GM20431 (cell line): ENCODE results near the gene DHDH.

Source experiments
- in situ Hi-C: fragments of 300-500 bp; cut with MseI, MboI; formaldehyde crosslinking; loops from one replicate; pipeline ENCODE4 v1.15.0; 2020; ENCODE audit warnings: low sequenced_read_pairs; ENCODE audit not compliant: unreplicated experiment

The DHDH gene

DNA sequence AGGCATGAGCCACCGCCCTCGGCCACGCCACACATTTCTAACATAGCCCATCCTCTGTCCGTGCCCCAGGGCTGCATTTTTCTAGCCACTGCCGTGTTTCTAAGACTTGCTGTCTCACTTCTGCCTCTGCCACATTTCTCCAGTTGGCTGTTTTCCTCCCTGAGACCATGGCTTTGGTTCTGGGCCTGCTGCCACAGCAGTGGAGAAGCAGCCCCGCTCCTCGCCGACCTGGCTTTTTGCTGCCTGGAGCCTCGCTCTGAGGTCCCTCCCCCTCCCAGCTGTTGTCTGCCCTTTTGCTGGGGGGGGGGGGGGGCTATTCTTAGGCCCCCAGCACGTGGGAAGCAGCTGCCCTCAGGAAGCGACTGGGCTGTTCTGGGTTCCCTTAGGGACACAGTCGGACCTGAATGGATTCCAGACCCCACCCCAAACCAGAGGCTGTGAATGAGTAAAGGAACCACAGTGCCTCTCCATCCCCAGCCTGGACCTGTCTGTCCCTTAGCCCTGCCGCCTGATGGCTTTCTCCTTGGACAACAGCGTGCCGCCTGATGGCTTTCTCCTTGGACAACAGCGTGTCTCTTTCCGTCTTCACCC is 56.3 kb downstream of the DHDH start:
- in situ Hi-C loops = no loop called here

DNA sequence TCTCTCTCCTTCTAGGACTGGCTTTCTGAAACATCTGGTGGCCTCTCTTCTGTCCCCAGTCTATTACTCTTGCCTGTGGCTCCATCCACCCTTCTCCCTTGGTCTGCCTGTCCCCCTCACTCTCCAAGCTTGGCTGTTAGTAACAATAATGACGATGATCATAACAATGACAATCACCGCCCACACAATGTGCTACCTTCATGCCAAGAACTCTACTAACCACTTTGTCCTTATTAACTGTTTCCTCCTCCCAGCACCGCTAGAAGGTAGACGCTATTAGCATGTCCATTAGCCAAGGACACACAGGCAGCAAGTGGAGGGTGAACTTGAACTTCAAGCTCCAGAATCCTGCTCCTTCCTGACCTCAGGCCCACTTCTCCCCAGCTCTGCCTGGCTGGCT is 56.9 kb downstream of the DHDH start:
- in situ Hi-C loops = no loop called here

DNA sequence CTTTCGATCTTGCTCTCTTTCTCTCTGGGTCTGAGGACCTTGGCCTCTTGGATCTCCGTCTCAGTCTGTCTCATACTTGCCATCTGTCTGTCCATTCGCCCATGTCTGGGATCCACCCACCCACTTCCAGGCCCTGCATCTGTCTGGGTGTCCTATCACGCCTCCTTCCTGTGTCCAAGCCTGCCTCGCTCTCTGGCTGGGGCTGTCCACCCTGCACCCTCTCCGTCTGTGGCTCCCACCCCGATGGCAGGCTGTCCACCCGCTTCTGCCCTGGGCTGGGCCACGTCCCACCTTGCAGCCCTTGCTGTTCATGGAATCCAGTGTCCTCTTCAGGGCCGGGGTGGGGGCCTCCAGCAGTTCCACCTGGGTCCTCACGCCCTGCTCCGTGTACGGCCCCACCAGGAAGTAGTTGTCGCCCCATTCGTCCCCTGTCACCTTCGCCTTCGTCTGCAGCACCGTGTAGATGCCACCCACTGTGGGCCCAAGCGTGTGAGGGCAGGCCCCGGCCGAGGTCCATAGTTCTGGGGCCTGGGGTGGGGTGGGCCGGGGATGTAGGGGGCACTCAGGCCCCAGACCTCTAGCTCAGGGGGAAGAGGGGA is 57.6 kb downstream of the DHDH start:
- in situ Hi-C loops = no loop called here

DNA sequence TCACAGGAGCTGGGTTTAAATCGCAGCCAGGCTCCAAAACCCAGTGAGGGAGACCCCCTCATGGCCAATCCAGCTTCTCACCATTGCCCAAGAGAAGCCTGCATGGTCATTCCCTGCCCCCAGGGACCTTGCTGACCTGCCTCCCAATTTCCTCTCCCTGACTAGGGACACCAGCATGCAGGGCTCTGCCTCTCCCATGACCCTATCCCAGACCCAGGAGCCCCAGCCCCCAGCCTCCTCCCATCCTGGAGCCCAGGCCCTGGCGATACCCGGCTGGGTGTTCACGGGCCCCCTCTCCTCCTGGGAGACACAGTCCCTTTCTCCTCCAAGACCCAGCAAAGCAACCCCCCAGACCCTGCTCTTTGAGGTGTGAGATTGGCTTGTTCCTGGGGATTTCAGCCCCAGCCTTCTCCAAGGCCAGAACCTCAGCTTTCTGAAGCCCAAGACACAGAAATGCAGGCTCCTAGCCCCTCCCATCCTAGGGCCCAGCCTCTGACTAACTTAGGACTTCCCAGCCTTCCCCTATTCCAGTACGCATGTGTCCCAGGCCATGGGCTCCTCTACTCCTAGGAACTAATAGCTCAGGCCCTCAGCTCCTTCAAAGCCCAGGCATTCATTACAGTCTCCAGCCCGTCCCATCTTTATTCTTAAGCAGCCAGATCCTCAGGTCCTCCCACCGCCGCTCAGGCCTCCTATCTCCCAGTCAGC is 58.5 kb downstream of the DHDH start:
- in situ Hi-C loops = no loop called here

DNA sequence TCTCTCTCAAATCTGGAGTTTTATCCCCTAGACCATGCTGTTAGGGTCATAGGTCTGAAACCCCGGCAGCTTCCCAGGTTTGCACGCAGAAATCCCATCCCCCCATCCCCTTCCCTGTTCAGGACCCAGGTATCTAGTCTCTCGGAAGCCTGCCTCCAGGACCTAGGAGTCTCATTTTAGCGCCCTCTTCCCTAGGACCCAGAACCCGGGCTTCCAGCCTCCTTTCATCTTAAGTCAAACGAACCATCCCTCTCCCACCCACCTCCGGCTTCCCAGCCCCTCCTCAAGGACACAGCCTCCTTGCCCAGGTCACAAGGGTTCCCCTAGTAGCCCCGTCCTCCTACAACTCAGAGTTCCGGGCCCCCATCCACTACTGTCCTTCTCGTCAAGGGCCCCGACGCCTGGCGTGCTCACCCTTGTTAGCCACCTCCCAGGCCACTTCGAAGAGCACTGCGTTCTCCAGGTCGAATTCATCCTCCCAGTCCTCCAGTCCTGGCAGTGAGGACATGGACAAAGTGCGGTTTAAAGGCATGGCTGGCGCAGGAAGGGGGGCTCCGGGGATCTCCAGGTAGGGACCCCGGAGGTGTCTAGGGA is 59.2 kb downstream of the DHDH start:
- in situ Hi-C loops = no loop called here

DNA sequence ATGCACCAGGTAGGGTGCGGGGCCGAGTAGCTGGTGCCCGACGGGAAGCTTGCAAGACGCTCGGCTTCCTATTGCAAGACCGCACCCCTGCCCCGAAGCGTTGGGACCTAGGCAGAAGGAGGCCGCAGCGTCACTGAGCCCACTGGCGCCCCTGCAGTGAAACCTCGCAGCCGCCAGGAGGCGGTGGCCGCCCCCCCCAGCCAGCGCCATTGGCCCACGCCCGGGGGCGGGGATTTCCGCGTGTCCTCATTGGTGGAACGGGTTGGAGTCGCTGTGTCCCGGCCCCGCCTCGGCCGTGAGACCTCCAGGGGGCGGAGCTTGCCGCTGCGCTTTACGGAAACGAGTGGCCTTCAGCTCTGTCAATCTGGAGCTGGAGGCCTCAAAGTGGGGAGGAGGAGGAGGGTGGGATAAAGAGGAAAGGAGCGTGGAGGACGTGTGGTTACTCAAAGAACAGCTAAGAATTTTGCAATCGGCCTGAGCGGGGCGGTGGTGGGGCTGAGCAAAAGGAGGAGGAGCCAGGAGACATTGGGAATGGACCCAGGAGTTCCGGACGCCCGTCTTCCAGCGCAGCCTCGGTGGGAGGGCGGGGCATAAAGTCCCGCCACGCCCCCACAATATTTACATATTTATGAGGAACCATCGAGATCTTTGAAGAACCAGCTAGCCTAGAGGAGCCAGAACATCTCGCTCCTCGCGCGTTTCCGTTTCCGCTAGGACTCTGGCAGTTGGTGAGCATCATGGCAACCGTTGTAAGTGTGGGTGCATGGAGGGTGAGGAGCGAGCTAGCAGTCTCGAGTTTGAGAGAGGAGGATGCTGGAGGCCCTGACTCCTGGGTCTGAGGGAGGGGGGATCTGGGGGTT is 59.9 kb downstream of the DHDH start, which contains the start of the genes GYS1 and RUVBL2:
Gene GYS1, minus strand, starts transcription at position 135 of the 860 bp plus-strand sequence. CDS start 197 bp downstream, outside the sequence.
Gene RUVBL2, plus strand, starts transcription at position 713 of the 860 bp plus-strand sequence. Its CDS starts 25 bp downstream, at position 738.
- in situ Hi-C loops = no loop called here

DNA sequence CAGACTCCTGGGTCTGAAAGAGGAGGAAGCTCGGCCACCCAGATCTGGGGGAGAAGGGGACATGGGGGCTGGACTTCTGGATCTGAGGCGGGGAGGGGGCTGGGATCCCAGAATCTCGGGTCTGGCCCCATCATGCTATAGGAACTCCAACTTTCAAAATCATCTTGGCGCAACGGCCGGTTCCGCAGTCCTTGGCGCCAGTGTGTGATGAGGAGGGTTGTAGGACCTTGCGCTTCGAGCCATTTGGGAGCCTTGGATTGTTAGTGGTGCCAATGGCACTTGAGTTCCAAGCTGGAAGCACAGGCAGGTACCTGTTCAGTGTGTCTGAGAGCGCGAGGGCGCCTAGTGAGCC is 60.5 kb downstream of the DHDH start:
- in situ Hi-C loops = no loop called here
